ENCODE results near the gene F13A1.

DNA sequence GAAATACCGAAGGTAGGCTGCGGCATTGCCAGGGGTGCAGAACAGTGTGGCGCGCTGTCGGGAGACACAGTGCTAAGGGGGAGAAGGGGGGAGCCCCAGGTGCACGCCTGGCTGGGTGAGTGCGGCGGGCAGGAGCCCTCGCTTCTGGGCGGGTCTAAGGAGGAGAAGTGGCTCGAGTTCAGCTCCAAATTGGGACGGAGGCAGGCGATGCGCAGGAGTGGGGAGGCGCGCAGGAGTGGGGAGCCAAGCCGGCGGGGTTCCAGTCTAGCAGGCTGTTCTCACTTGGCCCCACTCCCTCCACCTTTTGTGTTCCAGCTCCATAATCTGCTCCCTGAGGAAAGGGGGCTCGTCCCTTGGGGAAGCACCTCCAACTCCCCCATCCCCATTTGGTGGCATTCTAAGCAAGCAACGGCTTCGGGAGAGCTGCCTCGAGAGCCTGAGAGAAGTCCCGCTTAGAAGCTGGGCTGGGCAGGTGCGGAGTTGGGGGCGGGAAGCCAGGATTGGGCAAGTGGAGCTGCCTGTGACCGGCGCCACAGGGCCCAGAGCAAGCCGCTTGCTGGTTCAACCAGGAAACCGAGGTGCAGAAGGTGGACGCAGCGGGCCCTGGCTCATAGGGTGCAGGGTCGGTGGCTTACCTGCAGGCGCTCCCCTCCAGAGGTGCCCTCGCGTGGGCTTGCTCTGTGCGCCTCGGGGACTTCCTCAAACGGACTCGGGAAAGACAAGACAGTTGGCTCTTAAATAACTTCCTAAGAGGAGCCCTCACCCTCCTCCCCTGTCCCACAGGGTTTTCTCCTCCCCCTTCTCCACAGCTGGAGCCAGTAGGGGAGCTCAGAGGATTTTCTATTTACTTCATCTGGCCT, at the start of gene F13A1:
- TF ChIP-seq, protein P1, sequence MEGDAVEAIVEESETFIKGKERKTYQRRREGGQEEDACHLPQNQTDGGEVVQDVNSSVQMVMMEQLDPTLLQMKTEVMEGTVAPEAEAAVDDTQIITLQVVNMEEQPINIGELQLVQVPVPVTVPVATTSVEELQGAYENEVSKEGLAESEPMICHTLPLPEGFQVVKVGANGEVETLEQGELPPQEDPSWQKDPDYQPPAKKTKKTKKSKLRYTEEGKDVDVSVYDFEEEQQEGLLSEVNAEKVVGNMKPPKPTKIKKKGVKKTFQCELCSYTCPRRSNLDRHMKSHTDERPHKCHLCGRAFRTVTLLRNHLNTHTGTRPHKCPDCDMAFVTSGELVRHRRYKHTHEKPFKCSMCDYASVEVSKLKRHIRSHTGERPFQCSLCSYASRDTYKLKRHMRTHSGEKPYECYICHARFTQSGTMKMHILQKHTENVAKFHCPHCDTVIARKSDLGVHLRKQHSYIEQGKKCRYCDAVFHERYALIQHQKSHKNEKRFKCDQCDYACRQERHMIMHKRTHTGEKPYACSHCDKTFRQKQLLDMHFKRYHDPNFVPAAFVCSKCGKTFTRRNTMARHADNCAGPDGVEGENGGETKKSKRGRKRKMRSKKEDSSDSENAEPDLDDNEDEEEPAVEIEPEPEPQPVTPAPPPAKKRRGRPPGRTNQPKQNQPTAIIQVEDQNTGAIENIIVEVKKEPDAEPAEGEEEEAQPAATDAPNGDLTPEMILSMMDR (IDR thresholded peaks at IDR 0.05; ENCODE audit: insufficient read depth, low read length), result no peak
- TF ChIP-seq POLR2AphosphoS5 (IDR thresholded peaks at IDR 0.05; ENCODE audit: low read depth) (no peak), SPI1 (IDR thresholded peaks at IDR 0.05; ENCODE audit: borderline replicate concordance, low read depth) (peak; percentile 88), GABPA (IDR thresholded peaks at IDR 0.05; ENCODE audit: low read depth) (no peak)
- TF ChIP-seq, protein P2, sequence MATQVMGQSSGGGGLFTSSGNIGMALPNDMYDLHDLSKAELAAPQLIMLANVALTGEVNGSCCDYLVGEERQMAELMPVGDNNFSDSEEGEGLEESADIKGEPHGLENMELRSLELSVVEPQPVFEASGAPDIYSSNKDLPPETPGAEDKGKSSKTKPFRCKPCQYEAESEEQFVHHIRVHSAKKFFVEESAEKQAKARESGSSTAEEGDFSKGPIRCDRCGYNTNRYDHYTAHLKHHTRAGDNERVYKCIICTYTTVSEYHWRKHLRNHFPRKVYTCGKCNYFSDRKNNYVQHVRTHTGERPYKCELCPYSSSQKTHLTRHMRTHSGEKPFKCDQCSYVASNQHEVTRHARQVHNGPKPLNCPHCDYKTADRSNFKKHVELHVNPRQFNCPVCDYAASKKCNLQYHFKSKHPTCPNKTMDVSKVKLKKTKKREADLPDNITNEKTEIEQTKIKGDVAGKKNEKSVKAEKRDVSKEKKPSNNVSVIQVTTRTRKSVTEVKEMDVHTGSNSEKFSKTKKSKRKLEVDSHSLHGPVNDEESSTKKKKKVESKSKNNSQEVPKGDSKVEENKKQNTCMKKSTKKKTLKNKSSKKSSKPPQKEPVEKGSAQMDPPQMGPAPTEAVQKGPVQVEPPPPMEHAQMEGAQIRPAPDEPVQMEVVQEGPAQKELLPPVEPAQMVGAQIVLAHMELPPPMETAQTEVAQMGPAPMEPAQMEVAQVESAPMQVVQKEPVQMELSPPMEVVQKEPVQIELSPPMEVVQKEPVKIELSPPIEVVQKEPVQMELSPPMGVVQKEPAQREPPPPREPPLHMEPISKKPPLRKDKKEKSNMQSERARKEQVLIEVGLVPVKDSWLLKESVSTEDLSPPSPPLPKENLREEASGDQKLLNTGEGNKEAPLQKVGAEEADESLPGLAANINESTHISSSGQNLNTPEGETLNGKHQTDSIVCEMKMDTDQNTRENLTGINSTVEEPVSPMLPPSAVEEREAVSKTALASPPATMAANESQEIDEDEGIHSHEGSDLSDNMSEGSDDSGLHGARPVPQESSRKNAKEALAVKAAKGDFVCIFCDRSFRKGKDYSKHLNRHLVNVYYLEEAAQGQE (IDR thresholded peaks at IDR 0.05; ENCODE audit: insufficient replicate concordance, low read depth), result no peak
